Liver (tissue), 3 donors: ENCODE data around the gene EMILIN3.

ENCODE experiments used
- ATF3 ChIP-seq: IDR thresholded peaks from 2 replicates; pipeline ENCODE4 v1.6.1; 2016; ENCODE audit warnings: antibody characterized with exemption
- CTCF ChIP-seq: fragments of 150-350 bp; IDR thresholded peaks from 2 replicates; pipeline ENCODE4 v1.5.1; 2017; ENCODE audit warnings: improper control_type of control experiment, low read depth, low read length; ENCODE audit not compliant: missing input control
- EGR1 ChIP-seq, 2 donors: IDR thresholded peaks; 2 replicates each; pipeline ENCODE4 v1.6.1; 2016 to 2018; ENCODE audit warnings: antibody characterized with exemption in 2 of 2, low read depth in 2 of 2
- FOXA1 ChIP-seq: IDR thresholded peaks from 2 replicates; pipeline ENCODE4 v1.6.1; 2016; ENCODE audit warnings: antibody characterized with exemption
- GABPA ChIP-seq, 2 donors: IDR thresholded peaks in 1 of 2; conservative IDR thresholded peaks in 1 of 2; 2 replicates each; pipeline ENCODE4 v1.6.1; 2016; ENCODE audit warnings: antibody characterized with exemption in 2 of 2, mild to moderate bottlenecking in 1 of 2, moderate library complexity in 1 of 2
- NR2F2 ChIP-seq: IDR thresholded peaks from 2 replicates; pipeline ENCODE4 v1.6.1; 2016; ENCODE audit warnings: antibody characterized with exemption
- REST ChIP-seq: IDR thresholded peaks from 2 replicates; pipeline ENCODE4 v1.6.1; 2016; ENCODE audit warnings: antibody characterized with exemption, mild to moderate bottlenecking
- SP1 ChIP-seq: IDR thresholded peaks from 2 replicates; pipeline ENCODE4 v1.6.1; 2018; ENCODE audit warnings: antibody characterized with exemption, mild to moderate bottlenecking
- TAF1 ChIP-seq: conservative IDR thresholded peaks from 2 replicates; pipeline ENCODE4 v1.6.1; 2016; ENCODE audit warnings: antibody characterized with exemption, mild to moderate bottlenecking
- YY1 ChIP-seq: IDR thresholded peaks from 2 replicates; pipeline ENCODE4 v1.6.1; 2016; ENCODE audit warnings: antibody characterized with exemption, mild to moderate bottlenecking
- donor health status: healthy.
- donor health status: healthy.

GRCh38 chr20:41373251-41373783, 6.7 kb upstream of the EMILIN3 start:
- no peak for TF ChIP-seq GABPA (IDR thresholded peaks at IDR 0.05 in 1 of 2, conservative IDR thresholded peaks at IDR 0.05 in 1 of 2)
- TF ChIP-seq CTCF = no peak
- no peak for TF ChIP-seq SP1
- no peak for TF ChIP-seq YY1
- TF ChIP-seq TAF1 = no peak
- TF ChIP-seq NR2F2 = no peak
- TF ChIP-seq REST = no peak
- no peak for TF ChIP-seq FOXA1
- TF ChIP-seq EGR1 (IDR thresholded peaks at IDR 0.05; ENCODE audit: low read depth in 2 of 2) = no peak
- no peak for TF ChIP-seq ATF3
